H1 (cell line): Measurements from ENCODE around the gene BARX2. TPM values are rescaled to one million over a fixed set of nuclear protein-coding genes. Genes with fewer than 3 reads are reported as not detected.

Experiments
- CTCF ChIA-PET: fragments of 300-600 bp; sonication (Branson Sonifier 250); formaldehyde crosslinking; loops from one replicate; lab custom pipeline; 2021; ENCODE audit not compliant: partially characterized antibody; lab: Charles Lee
- POLR2A ChIA-PET: fragments of 300-600 bp; sonication (Branson Sonifier 250); formaldehyde crosslinking; loops from one replicate; lab custom pipeline; 2021; ENCODE audit warnings: inconsistent platforms; ENCODE audit not compliant: partially characterized antibody; lab: Charles Lee
- DNase-seq, 2 experiments: peaks; one replicate each; pipeline versions ENCODE4 v3.0.0 to v3.0.0-alpha.2; 2010 to 2022; ENCODE audit warnings: low spot score in 2 of 2, low read depth in 1 of 2, mixed read lengths in 1 of 2
- FAIRE-seq: peaks from 2 replicates; lab custom pipeline; 2011; peaks lifted over from hg19 to GRCh38; lab: Jason Lieb, UNC
- H2AFZ ChIP-seq: 2 replicates; pipeline ENCODE4 v1.8.1; 2012; ENCODE audit warnings: low read length, inconsistent platforms
- H2AK5ac ChIP-seq: 2 replicates; pipeline ENCODE4 v1.6.1; 2013; ENCODE audit warnings: low read depth, low read length
- H2BK120ac ChIP-seq: replicated peaks from 2 replicates; pipeline ENCODE3; 2013; ENCODE audit warnings: low read depth, low read length, inconsistent platforms
- H2BK12ac ChIP-seq: 2 replicates; pipeline ENCODE4 v1.6.1; 2013; ENCODE audit warnings: low read depth, low read length
- H2BK15ac ChIP-seq: 2 replicates; pipeline ENCODE4 v1.6.1; 2013; ENCODE audit warnings: low read length
- H2BK20ac ChIP-seq: 2 replicates; pipeline ENCODE4 v1.6.1; 2013; ENCODE audit warnings: low read length
- H2BK5ac ChIP-seq: 2 replicates; pipeline ENCODE4 v1.6.1; 2013; ENCODE audit warnings: low read depth, low read length
- H3K14ac ChIP-seq: 2 replicates; pipeline ENCODE4 v1.6.1; 2013; ENCODE audit warnings: inconsistent platforms; ENCODE audit not compliant: insufficient read length
- H3K18ac ChIP-seq: 2 replicates; pipeline ENCODE4 v1.6.1; 2013; ENCODE audit warnings: low read length; ENCODE audit errors: extremely low read depth
- H3K23ac ChIP-seq: 2 replicates; pipeline ENCODE4 v1.6.1; 2013; ENCODE audit warnings: inconsistent platforms; ENCODE audit not compliant: insufficient read length
- H3K23me2 ChIP-seq: 2 replicates; pipeline ENCODE4 v1.6.1; 2013; ENCODE audit warnings: low read depth, low read length
- H3K27ac ChIP-seq: 2 replicates; pipeline ENCODE4 v1.6.1; 2011; ENCODE audit warnings: low read depth, low read length, inconsistent platforms
- H3K27me3 ChIP-seq, 4 experiments: replicated peaks in 1 of 4; 1 replicate in 1 of 4; 2 replicates in 3 of 4; pipeline versions ENCODE4 v1.6.1 to v1.8.1; 2011 to 2013; ENCODE audit warnings: low read length in 3 of 4, mild to moderate bottlenecking in 3 of 4, inconsistent platforms in 2 of 4, mixed read lengths in 2 of 4, moderate library complexity in 1 of 4; ENCODE audit not compliant: control insufficient read depth in 3 of 4, insufficient read depth in 3 of 4; ENCODE audit errors: extremely low read depth in 1 of 4
- H3K36me3 ChIP-seq, 4 experiments: 2 replicates each; pipeline versions ENCODE4 v1.6.1 to v1.8.1; 2011 to 2013; ENCODE audit warnings: mild to moderate bottlenecking in 4 of 4, low read length in 3 of 4, moderate library complexity in 2 of 4, control low read depth in 1 of 4, inconsistent platforms in 1 of 4; ENCODE audit not compliant: insufficient read depth in 4 of 4, control insufficient read depth in 2 of 4
- H3K4ac ChIP-seq: replicated peaks from 2 replicates; pipeline ENCODE3; 2013; ENCODE audit warnings: low read length, low read depth, mixed read lengths, inconsistent platforms; ENCODE audit not compliant: insufficient read length
- H3K4me1 ChIP-seq, 4 experiments: replicated peaks in 1 of 4; 1 replicate in 1 of 4; 2 replicates in 3 of 4; pipeline versions ENCODE4 v1.6.1 to v1.8.1; 2011 to 2013; ENCODE audit warnings: low read length in 3 of 4, inconsistent platforms in 2 of 4, mixed read lengths in 1 of 4; ENCODE audit not compliant: insufficient read depth in 4 of 4, control insufficient read depth in 3 of 4
- H3K4me2 ChIP-seq, 2 experiments: 2 replicates each; pipeline versions ENCODE4 v1.6.1 to v1.8.1; 2011 to 2013; ENCODE audit warnings: low read depth in 2 of 2, low read length in 2 of 2, control low read depth in 1 of 2, inconsistent platforms in 1 of 2, mild to moderate bottlenecking in 1 of 2; ENCODE audit not compliant: insufficient read depth in 1 of 2
- H3K4me3 ChIP-seq, 4 experiments: fragments of 200-600, 300-600 bp in 1 of 4; sonication (generic), shearing (Covaris generic), sonication (Bioruptor Twin) in 1 of 4; 2 replicates each; pipeline versions ENCODE4 v1.5.1 to v1.8.1; 2011 to 2016; ENCODE audit warnings: low read length in 4 of 4, low read depth in 3 of 4, control low read depth in 2 of 4, inconsistent platforms in 2 of 4, mild to moderate bottlenecking in 2 of 4, mixed read lengths in 1 of 4, moderate library complexity in 1 of 4; ENCODE audit not compliant: insufficient read depth in 2 of 4; ENCODE audit errors: extremely low read depth in 1 of 4
- H3K56ac ChIP-seq: replicated peaks from 2 replicates; pipeline ENCODE3; 2013; ENCODE audit warnings: low read depth, mild to moderate bottlenecking, mixed read lengths, low read length, inconsistent platforms; ENCODE audit not compliant: insufficient read length
- H3K79me1 ChIP-seq: 2 replicates; pipeline ENCODE4 v1.6.1; 2013; ENCODE audit warnings: low read depth, low read length, control low read depth
- H3K79me2 ChIP-seq, 2 experiments: 2 replicates each; pipeline versions ENCODE4 v1.6.1 to v1.8.1; 2012 to 2013; ENCODE audit warnings: low read length in 2 of 2, mild to moderate bottlenecking in 2 of 2, inconsistent platforms in 1 of 2; ENCODE audit not compliant: insufficient read depth in 2 of 2, control insufficient read depth in 1 of 2
- H3K9ac ChIP-seq, 4 experiments: replicated peaks in 1 of 4; 1 replicate in 1 of 4; 2 replicates in 3 of 4; pipeline versions ENCODE4 v1.6.1 to v1.8.1; 2011 to 2013; ENCODE audit warnings: low read depth in 3 of 4, low read length in 3 of 4, control low read depth in 2 of 4, mild to moderate bottlenecking in 2 of 4, moderate library complexity in 2 of 4, inconsistent platforms in 1 of 4; ENCODE audit errors: extremely low read depth in 1 of 4
- H3K9me3 ChIP-seq, 2 experiments: 2 replicates each; pipeline versions ENCODE4 v1.6.1 to v1.8.1; 2012 to 2013; ENCODE audit warnings: mild to moderate bottlenecking in 2 of 2, moderate library complexity in 2 of 2, control low read depth in 1 of 2, inconsistent platforms in 1 of 2, low read depth in 1 of 2, low read length in 1 of 2, mixed read lengths in 1 of 2; ENCODE audit not compliant: insufficient read depth in 2 of 2
- H4K20me1 ChIP-seq, 2 experiments: replicated peaks in 1 of 2; 2 replicates each; pipeline versions ENCODE3 to v1.8.1; 2011 to 2013; ENCODE audit warnings: inconsistent platforms in 2 of 2, low read length in 2 of 2, mild to moderate bottlenecking in 1 of 2; ENCODE audit not compliant: insufficient read depth in 2 of 2, control insufficient read depth in 1 of 2
- H4K5ac ChIP-seq: 2 replicates; pipeline ENCODE4 v1.6.1; 2013; ENCODE audit warnings: low read length, low read depth, mixed read lengths, inconsistent platforms; ENCODE audit not compliant: insufficient read length
- H4K8ac ChIP-seq: 2 replicates; pipeline ENCODE4 v1.8.0; 2013; ENCODE audit warnings: mild to moderate bottlenecking, moderate library complexity, low read length, inconsistent platforms; ENCODE audit not compliant: insufficient read depth; ENCODE audit errors: extremely low read depth
- H4K91ac ChIP-seq: replicated peaks from 2 replicates; pipeline ENCODE3; 2013; ENCODE audit warnings: low read length, mixed read lengths, inconsistent platforms; ENCODE audit not compliant: insufficient read length
- CBX8 ChIP-seq: fragments of 300-800, 300-1000 bp; sonication (generic); IDR thresholded peaks from 2 replicates; pipeline ENCODE4 v1.7.1; 2016; ENCODE audit warnings: low read depth, low read length, borderline replicate concordance
- CHD1 ChIP-seq: IDR thresholded peaks from 2 replicates; pipeline ENCODE4 v1.6.1; 2012; ENCODE audit warnings: low read depth, low read length, improper control_type of control experiment
- CHD2 ChIP-seq: IDR thresholded peaks from 2 replicates; pipeline ENCODE4 v1.6.1; 2012; ENCODE audit warnings: low read length, improper control_type of control experiment
- EGR1 ChIP-seq: IDR thresholded peaks from 2 replicates; pipeline ENCODE4 v1.6.1; 2011; ENCODE audit warnings: low read depth, low read length, borderline replicate concordance
- GABPA ChIP-seq: IDR thresholded peaks from 2 replicates; pipeline ENCODE4 v1.6.1; 2011; ENCODE audit warnings: mild to moderate bottlenecking, low read length, moderate library complexity, borderline replicate concordance; ENCODE audit not compliant: insufficient read depth
- KDM4A ChIP-seq: IDR thresholded peaks from one replicate; pipeline ENCODE4 v1.7.1; 2012; ENCODE audit warnings: low read depth, mild to moderate bottlenecking, moderate library complexity, low read length, inconsistent platforms; ENCODE audit not compliant: severe bottlenecking
- NANOG ChIP-seq: IDR thresholded peaks from 2 replicates; pipeline ENCODE4 v1.6.1; 2011; ENCODE audit warnings: low read length, low read depth, mild to moderate bottlenecking, inconsistent platforms; ENCODE audit not compliant: insufficient read depth, poor library complexity, severe bottlenecking
- POLR2AphosphoS5 ChIP-seq: IDR thresholded peaks from 2 replicates; pipeline ENCODE4 v1.6.1; 2011; ENCODE audit warnings: low read depth, low read length
- RNF2 ChIP-seq: fragments of 200-900, 300-1000 bp; sonication (generic); IDR thresholded peaks from 2 replicates; pipeline ENCODE4 v1.7.1; 2016; ENCODE audit warnings: borderline replicate concordance, low read depth, mild to moderate bottlenecking, antibody characterized with exemption, low read length; ENCODE audit not compliant: poor library complexity, severe bottlenecking; ENCODE audit errors: missing control alignments
- SIX5 ChIP-seq: IDR thresholded peaks from 2 replicates; pipeline ENCODE4 v1.6.1; 2011; ENCODE audit warnings: mild to moderate bottlenecking, low read depth, low read length
- SP1 ChIP-seq: IDR thresholded peaks from 2 replicates; pipeline ENCODE4 v1.6.1; 2011; ENCODE audit warnings: low read depth, low read length
- SP4 ChIP-seq: IDR thresholded peaks from 2 replicates; pipeline ENCODE4 v1.6.1; 2012; ENCODE audit warnings: low read length, inconsistent platforms
- TBP ChIP-seq: IDR thresholded peaks from 2 replicates; pipeline ENCODE4 v1.6.1; 2011; ENCODE audit warnings: low read depth, low read length, improper control_type of control experiment
- TCF12 ChIP-seq: IDR thresholded peaks from 2 replicates; pipeline ENCODE4 v1.6.1; 2011; ENCODE audit warnings: low read depth, mild to moderate bottlenecking, low read length
- WGBS, 2 experiments: shearing (Covaris generic) in 1 of 2; methylation state at CpG; one replicate each; pipeline versions ENCODE4 v1.1.6 to v1.1.7; 2013 to 2015; ENCODE audit warnings: low lambda C conversion rate in 2 of 2, mixed read lengths in 2 of 2, inconsistent platforms in 1 of 2, low coverage in 1 of 2, missing lambda C conversion rate in 1 of 2; ENCODE audit not compliant: insufficient replicate concordance in 2 of 2, insufficient coverage in 1 of 2, insufficient read length in 1 of 2; ENCODE audit errors: extremely low coverage in 1 of 2, missing lambda C conversion rate in 1 of 2; 5-methylcytosine and 5-hydroxymethylcytosine counted together
- polyA plus RNA-seq, 7 experiments: library from polyadenylated mRNA; depleted of rRNA in 3 of 7; stranded (reverse) in 5 of 7; unstranded in 2 of 7; fragments of >200 nt in 5 of 7; fragments of 200-250 nt in 2 of 7; gene quantifications; 1 replicate in 5 of 7; 2 replicates in 1 of 7; 4 replicates in 1 of 7; pipeline versions ENCODE4 v1.2.1 to v1.2.3, GENCODE V29; 2011 to 2013; ENCODE audit warnings: missing spikeins in 2 of 7, mixed read lengths in 2 of 7
- total RNA-seq: library from RNA; stranded (reverse); fragmentation: NEBNext Ultra II Directional; extraction: Animal tissue kit (Norgen Biotek cat#: 25700); gene quantifications from 2 replicates; pipeline ENCODE4 v1.2.1, GENCODE V29; 2021
- TF ChIP-seq, protein P1 (sequence below): IDR thresholded peaks from 2 replicates; pipeline ENCODE4 v1.6.1; 2012; ENCODE audit warnings: inconsistent platforms

Gene BARX2
- total and polyA plus RNA-seq, 2 of the 8 experiments (the other 6 are each of a cell fraction or from before 2014, with no cell fraction given): not detected

DNA sequence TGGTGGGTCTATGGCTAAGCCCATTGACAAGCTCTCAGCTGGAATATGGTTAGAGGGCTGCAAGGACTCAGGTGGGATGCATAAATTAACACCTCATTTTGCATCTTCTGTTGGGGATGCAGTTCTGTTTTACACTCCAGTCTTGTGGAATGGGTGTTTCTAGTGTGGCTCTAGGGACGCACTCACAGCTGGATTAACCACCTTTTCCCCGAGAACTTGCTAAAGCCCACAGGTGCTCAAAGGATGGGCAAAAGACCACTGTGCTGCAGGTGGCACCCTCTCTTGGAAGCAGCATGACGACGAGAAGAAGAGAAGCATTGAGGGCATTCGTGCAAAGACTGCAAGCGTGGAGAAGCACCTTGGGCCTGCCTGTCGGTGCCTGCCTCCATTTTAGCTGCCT is 6.9 kb downstream of the BARX2 start:
- Histone ChIP-seq H3K56ac (no peak overlapping the region), H3K27me3 (peaks cover 0 to 6% (median 5%) of the 10 kb centered on the region in 4 experiments; a peak in 6 of 7 replicates), H3K4me1 (no peaks in the 10 kb centered on the region), H3K27ac (no peak overlapping the region), H2AFZ (no peak overlapping the region), H2BK12ac (no peak overlapping the region), H2BK120ac (no peak overlapping the region), H4K20me1 (no peaks in the 10 kb centered on the region), H3K36me3 (no peaks in the 10 kb centered on the region), H4K91ac (no peak overlapping the region), H2AK5ac (no peak overlapping the region), H3K23ac (no peak overlapping the region), H3K18ac (no peak overlapping the region), H3K4ac (no peak overlapping the region), H2BK15ac (no peak overlapping the region), H3K79me1 (no peaks in the 10 kb centered on the region), H3K23me2 (no peaks in the 10 kb centered on the region), H3K4me3 (no peak overlapping the region), H2BK20ac (no peak overlapping the region), H4K8ac (no peak overlapping the region), H3K79me2 (no peaks in the 10 kb centered on the region), H3K9me3 (no peaks in the 10 kb centered on the region), H3K4me2 (no peak overlapping the region), H4K5ac (no peak overlapping the region), H2BK5ac (no peak overlapping the region), H3K9ac (no peak overlapping the region), H3K14ac (no peak overlapping the region)
- ChIA-PET CTCF (interaction anchor here (1.2 to 2.2 kb wide), 3 partner anchors 13 to 313 kb away, joined by 4 to 5 read pairs (median 4); no protein-coding TSS in a partner anchor), POLR2A (no interaction called here)
- WGBS, 2 experiments: 88% methylated on average over 7 of the region's 7 CpGs; no CpG with 5 or more reads in 1 of the 2 experiments
- FAIRE-seq (no peak), DNase-seq (no peak)
- TF ChIP-seq TBP (no peak), RNF2 (no peak), TCF12 (no peak), NANOG (no peak), SIX5 (no peak), GABPA (no peak), SP4 (no peak), KDM4A (no peak), CBX8 (no peak), CHD1 (no peak), CHD2 (no peak), SP1 (no peak), POLR2AphosphoS5 (no peak), EGR1 (no peak)
- TF ChIP-seq, protein P1, sequence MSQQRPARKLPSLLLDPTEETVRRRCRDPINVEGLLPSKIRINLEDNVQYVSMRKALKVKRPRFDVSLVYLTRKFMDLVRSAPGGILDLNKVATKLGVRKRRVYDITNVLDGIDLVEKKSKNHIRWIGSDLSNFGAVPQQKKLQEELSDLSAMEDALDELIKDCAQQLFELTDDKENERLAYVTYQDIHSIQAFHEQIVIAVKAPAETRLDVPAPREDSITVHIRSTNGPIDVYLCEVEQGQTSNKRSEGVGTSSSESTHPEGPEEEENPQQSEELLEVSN: no peak
